WTC11 (cell line): Measurements from ENCODE around the gene INTS11. TPM values are rescaled to one million over a fixed set of nuclear protein-coding genes. Genes with fewer than 3 reads are reported as not detected.

Experiments
- ATAC-seq: fragments of 200-7000 bp; cut with Tn5 transposase; 2 replicates; pipeline ENCODE4 v1.10.0; 2021; ENCODE audit warnings: mild to moderate bottlenecking, moderate library complexity
- CTCF ChIA-PET: fragments of 300-600 bp; sonication (Branson Sonifier 250); formaldehyde crosslinking; loops from one replicate; lab custom pipeline; 2021; ENCODE audit warnings: antibody characterized with exemption; lab: Charles Lee
- POLR2A ChIA-PET: fragments of 350-600 bp; sonication (Branson Sonifier 250); formaldehyde crosslinking; loops from one replicate; lab custom pipeline; 2021; ENCODE audit warnings: antibody characterized with exemption; lab: Charles Lee
- DNase-seq: peaks from one replicate; pipeline ENCODE4 v3.0.0; 2021; ENCODE audit warnings: low spot score
- H3K27ac Mint-ChIP-seq: 2 replicates; pipeline ENCODE4 v1.8.0; 2021; ENCODE audit warnings: mixed read lengths
- H3K27me3 Mint-ChIP-seq: 2 replicates; pipeline ENCODE4 v1.8.0; 2021; ENCODE audit warnings: low read depth, mild to moderate bottlenecking, moderate library complexity, mixed read lengths
- H3K36me3 Mint-ChIP-seq: 2 replicates; pipeline ENCODE4 v1.8.0; 2021; ENCODE audit warnings: mixed read lengths
- H3K4me1 Mint-ChIP-seq: 2 replicates; pipeline ENCODE4 v1.8.0; 2022; ENCODE audit warnings: mixed read lengths
- H3K4me3 Mint-ChIP-seq: 2 replicates; pipeline ENCODE4 v1.8.0; 2021; ENCODE audit warnings: mild to moderate bottlenecking, moderate library complexity, mixed read lengths
- H3K9me3 Mint-ChIP-seq: 2 replicates; pipeline ENCODE4 v1.8.0; 2021; ENCODE audit warnings: mixed read lengths
- ATF6 ChIP-seq: sonication (generic); formaldehyde crosslinking; IDR thresholded peaks from 2 replicates; pipeline ENCODE4 v1.8.1; 2023; ENCODE audit warnings: mild to moderate bottlenecking, missing genetic modification reagents
- CBFB ChIP-seq: sonication (generic); formaldehyde crosslinking; IDR thresholded peaks from 2 replicates; pipeline ENCODE4 v1.8.1; 2022; ENCODE audit warnings: mild to moderate bottlenecking, low read depth, missing genetic modification reagents
- CREB1 ChIP-seq: sonication (generic); formaldehyde crosslinking; IDR thresholded peaks from 2 replicates; pipeline ENCODE4 v1.8.0; 2023; ENCODE audit warnings: mild to moderate bottlenecking, missing genetic modification reagents
- E2F5 ChIP-seq: sonication (generic); formaldehyde crosslinking; IDR thresholded peaks from 2 replicates; pipeline ENCODE4 v1.8.1; 2022; ENCODE audit warnings: mild to moderate bottlenecking, moderate library complexity, missing genetic modification reagents
- ELF4 ChIP-seq: sonication (generic); formaldehyde crosslinking; IDR thresholded peaks from 2 replicates; pipeline ENCODE4 v1.8.1; 2022; ENCODE audit warnings: low read depth, mild to moderate bottlenecking, moderate library complexity, missing genetic modification reagents
- ETV6 ChIP-seq: sonication (generic); formaldehyde crosslinking; IDR thresholded peaks from 2 replicates; pipeline ENCODE4 v1.8.1; 2022; ENCODE audit warnings: mild to moderate bottlenecking, missing genetic modification reagents
- GRHL2 ChIP-seq: fragments of 250-450 bp; sonication (Bioruptor Pico); IDR thresholded peaks from 2 replicates; pipeline ENCODE4 v1.8.0; 2022; ENCODE audit warnings: mild to moderate bottlenecking, moderate library complexity; ENCODE audit not compliant: insufficient replicate concordance, severe bottlenecking
- HMGA2 ChIP-seq: fragments of 250-450 bp; sonication (Bioruptor Pico); IDR thresholded peaks from 2 replicates; pipeline ENCODE4 v1.4.0; 2021; ENCODE audit warnings: mild to moderate bottlenecking, moderate library complexity
- OVOL2 ChIP-seq: fragments of 250-450 bp; sonication (Bioruptor Pico); IDR thresholded peaks from 2 replicates; pipeline ENCODE4 v1.9.0; 2021; ENCODE audit warnings: mild to moderate bottlenecking, borderline replicate concordance
- SOX15 ChIP-seq: fragments of 250-450 bp; sonication (Bioruptor Pico); IDR thresholded peaks from 2 replicates; pipeline ENCODE4 v1.9.0; 2021; ENCODE audit warnings: mild to moderate bottlenecking
- SP1 ChIP-seq: sonication (generic); formaldehyde crosslinking; conservative IDR thresholded peaks from 2 replicates; pipeline ENCODE4 v1.8.1; 2022; ENCODE audit warnings: missing genetic modification reagents
- USF1 ChIP-seq: sonication (generic); formaldehyde crosslinking; IDR thresholded peaks from 2 replicates; pipeline ENCODE4 v1.8.0; 2022; ENCODE audit warnings: mild to moderate bottlenecking, missing genetic modification reagents
- ZNF263 ChIP-seq: sonication (generic); formaldehyde crosslinking; IDR thresholded peaks from 2 replicates; pipeline ENCODE4 v1.8.1; 2022; ENCODE audit warnings: low read depth, mild to moderate bottlenecking, moderate library complexity, missing genetic modification reagents
- ZNF423 ChIP-seq: fragments of 250-450 bp; sonication (Bioruptor Pico); IDR thresholded peaks from 2 replicates; pipeline ENCODE4 v2.1.2; 2022; ENCODE audit warnings: mild to moderate bottlenecking, moderate library complexity
- total RNA-seq: library from RNA; stranded (reverse); gene quantifications from 3 replicates; pipeline ENCODE4 v1.2.3, GENCODE V29; 2021
- TF ChIP-seq, protein P1 (sequence below): sonication (generic); formaldehyde crosslinking; IDR thresholded peaks from 2 replicates; pipeline ENCODE4 v1.8.1; 2023; ENCODE audit warnings: mild to moderate bottlenecking, missing genetic modification reagents

The INTS11 gene
- total RNA-seq, 1 experiment from 2014 or later = 170 TPM

DNA sequence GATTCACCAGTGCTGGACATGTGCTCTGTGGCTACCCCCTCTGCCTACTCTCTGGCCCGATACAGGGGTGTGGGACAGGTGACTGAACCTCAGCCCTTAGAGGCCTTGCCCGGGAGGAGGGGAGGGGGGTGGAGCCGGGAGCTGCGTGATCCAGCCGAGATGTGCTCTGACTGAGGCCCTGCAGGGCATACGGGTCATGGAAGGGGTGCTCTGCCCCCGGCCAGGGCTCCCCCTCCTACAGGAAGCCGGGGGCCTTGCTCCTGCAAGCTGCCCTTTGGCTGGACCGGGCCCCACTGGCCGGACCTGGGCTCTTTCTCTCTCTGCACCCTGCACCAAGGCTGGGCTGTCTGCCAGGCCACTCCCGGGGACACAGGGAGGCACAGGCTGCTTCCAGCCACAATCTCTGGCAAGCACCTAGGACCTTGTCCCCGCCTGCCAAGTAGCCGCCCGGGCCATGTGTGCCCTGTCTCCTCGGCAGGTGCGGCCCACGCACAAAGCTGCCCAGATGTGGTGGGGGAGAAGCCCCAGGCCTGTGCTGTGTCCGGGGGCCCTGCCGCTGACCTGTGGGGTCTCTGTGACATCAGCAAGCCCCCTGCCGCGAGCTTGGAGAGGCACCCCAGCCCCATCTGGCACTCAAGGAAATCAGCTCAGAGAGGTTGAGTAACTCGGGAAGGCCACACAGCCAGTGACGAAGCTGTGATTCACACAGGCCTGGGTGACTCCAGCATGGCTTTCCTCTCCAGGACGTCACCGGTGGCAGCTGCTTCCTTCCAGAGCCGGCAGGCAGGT is 42.7 kb downstream of the INTS11 start:
- ATAC-seq = no peak
- H3K27ac Mint-ChIP-seq = no peak overlapping the region
- H3K4me3 Mint-ChIP-seq = no peak overlapping the region
- H3K27me3 Mint-ChIP-seq = no peaks in the 10 kb centered on the region
- H3K4me1 Mint-ChIP-seq = no peaks in the 10 kb centered on the region
- TF ChIP-seq CREB1 (CRISPR knock-in tag) (no peak), HMGA2 (no peak), USF1 (no peak), GRHL2 (CRISPR knock-in tag) (no peak)
- DNase-seq = peak; percentile 18
- no peaks in the 10 kb centered on the region for H3K36me3 Mint-ChIP-seq
- POLR2A ChIA-PET = no interaction called here
- CTCF ChIA-PET = interaction anchor here (1.1 to 1.5 kb wide), 4 partner anchors 8 to 19 kb away, joined by 3 to 8 read pairs (median 4); no protein-coding TSS in a partner anchor
- H3K9me3 Mint-ChIP-seq = peaks cover 5% of the 10 kb centered on the region

DNA sequence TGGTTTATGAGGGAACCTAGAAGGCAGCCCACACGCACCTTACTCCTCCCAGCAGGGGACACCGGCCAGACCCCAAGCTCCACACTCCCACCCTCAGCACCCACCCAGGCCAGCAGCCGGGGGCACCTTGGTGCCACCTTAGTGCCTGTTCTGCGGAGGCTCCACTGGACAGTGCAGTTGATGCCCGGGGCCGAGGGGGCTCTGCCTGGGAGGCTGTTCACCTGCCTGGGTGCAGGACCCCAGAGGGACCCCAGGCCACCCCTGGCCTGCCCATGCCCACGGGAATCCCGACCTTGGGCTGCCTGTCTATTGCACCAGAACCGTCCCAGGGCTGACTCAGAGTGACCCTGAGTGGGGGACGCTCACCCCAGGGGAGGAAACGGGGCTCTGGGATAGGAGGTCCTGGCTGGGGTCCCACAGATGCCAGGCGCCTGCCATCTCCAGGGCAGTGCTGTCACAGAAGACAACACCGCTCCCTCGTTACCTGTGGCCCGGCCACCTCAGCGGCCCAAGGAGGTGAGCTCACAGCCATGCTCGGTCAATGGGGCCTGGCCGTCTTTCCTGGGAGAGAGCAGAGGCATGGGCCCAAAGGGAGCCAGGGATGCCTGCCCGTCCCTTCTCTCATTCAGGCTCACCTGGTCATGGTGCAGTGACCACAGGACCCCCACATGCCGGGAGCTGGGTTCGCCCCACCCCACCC is 43.5 kb downstream of the INTS11 start:
- ChIA-PET CTCF (interaction anchor here (1.4 to 1.5 kb wide), 2 partner anchors 9 to 11 kb away, joined by 4 to 8 read pairs; no protein-coding TSS in a partner anchor), POLR2A (no interaction called here)
- H3K4me1 Mint-ChIP-seq = no peaks in the 10 kb centered on the region
- H3K27me3 Mint-ChIP-seq = no peaks in the 10 kb centered on the region
- DNase-seq = no peak
- H3K27ac Mint-ChIP-seq = no peak overlapping the region
- H3K36me3 Mint-ChIP-seq = no peaks in the 10 kb centered on the region
- no peak for ATAC-seq
- TF ChIP-seq E2F5 (CRISPR knock-in tag) (no peak), ETV6 (CRISPR knock-in tag) (no peak), OVOL2 (no peak), ATF6 (CRISPR knock-in tag) (no peak), ELF4 (no peak), GRHL2 (CRISPR knock-in tag) (no peak), CBFB (CRISPR knock-in tag) (no peak), SP1 (CRISPR knock-in tag) (no peak)
- H3K4me3 Mint-ChIP-seq = no peak overlapping the region
- H3K9me3 Mint-ChIP-seq = peaks cover 5% of the 10 kb centered on the region

- ATAC-seq (no peak), DNase-seq (no peak)
- Mint-ChIP-seq H3K36me3 (no peaks in the 10 kb centered on the region), H3K27ac (no peak overlapping the region), H3K9me3 (peaks cover 5% of the 10 kb centered on the region), H3K27me3 (no peaks in the 10 kb centered on the region), H3K4me3 (no peak overlapping the region), H3K4me1 (peaks cover 3% of the 10 kb centered on the region; the same call in 1 of the 2 replicates)
- ChIA-PET POLR2A (interaction anchor here (0.6 to 1.1 kb wide), 2 partner anchors 17 to 21 kb away, joined by 3 to 4 read pairs; no protein-coding TSS in a partner anchor), CTCF (interaction anchor here (0.6 to 1.9 kb wide), 6 partner anchors 9 to 340 kb away, joined by 3 to 10 read pairs (median 5); no protein-coding TSS in a partner anchor)
- TF ChIP-seq ZNF263 (CRISPR knock-in tag) (no peak), ZNF423 (no peak), HMGA2 (no peak), SOX15 (CRISPR knock-in tag) (no peak), OVOL2 (no peak)
- TF ChIP-seq, protein P1, sequence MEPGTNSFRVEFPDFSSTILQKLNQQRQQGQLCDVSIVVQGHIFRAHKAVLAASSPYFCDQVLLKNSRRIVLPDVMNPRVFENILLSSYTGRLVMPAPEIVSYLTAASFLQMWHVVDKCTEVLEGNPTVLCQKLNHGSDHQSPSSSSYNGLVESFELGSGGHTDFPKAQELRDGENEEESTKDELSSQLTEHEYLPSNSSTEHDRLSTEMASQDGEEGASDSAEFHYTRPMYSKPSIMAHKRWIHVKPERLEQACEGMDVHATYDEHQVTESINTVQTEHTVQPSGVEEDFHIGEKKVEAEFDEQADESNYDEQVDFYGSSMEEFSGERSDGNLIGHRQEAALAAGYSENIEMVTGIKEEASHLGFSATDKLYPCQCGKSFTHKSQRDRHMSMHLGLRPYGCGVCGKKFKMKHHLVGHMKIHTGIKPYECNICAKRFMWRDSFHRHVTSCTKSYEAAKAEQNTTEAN (CRISPR knock-in tag) = no peak
Observed at GRCh38 chr1:1279028-1279427, 45.4 kb downstream of the INTS11 start.
